ENCODE data around the gene CAMTA2.

Gene CAMTA2

GRCh38 chr17:4987767-4988567, 492 bp upstream of the CAMTA2 start:
- TF ChIP-seq SIN3A (IDR thresholded peaks at IDR 0.05; ENCODE audit: borderline replicate concordance, insufficient read depth, low read length) (no peak), TAF1 (IDR thresholded peaks at IDR 0.05; ENCODE audit: borderline replicate concordance, insufficient read depth, low read length) (no peak), POLR2AphosphoS5 (IDR thresholded peaks at IDR 0.05; ENCODE audit: low read depth, low read length) (no peak), FOXP2 (optimal IDR thresholded peaks at IDR 0.05; ENCODE audit: borderline replicate concordance, extremely low read depth, extremely low read length, insufficient read depth) (no peak)

- TF ChIP-seq FOXP2 (optimal IDR thresholded peaks at IDR 0.05; ENCODE audit: borderline replicate concordance, extremely low read depth, extremely low read length, insufficient read depth): no peak
- no peak for TF ChIP-seq POLR2AphosphoS5 (IDR thresholded peaks at IDR 0.05; ENCODE audit: low read depth, low read length)
- TF ChIP-seq, protein P1, sequence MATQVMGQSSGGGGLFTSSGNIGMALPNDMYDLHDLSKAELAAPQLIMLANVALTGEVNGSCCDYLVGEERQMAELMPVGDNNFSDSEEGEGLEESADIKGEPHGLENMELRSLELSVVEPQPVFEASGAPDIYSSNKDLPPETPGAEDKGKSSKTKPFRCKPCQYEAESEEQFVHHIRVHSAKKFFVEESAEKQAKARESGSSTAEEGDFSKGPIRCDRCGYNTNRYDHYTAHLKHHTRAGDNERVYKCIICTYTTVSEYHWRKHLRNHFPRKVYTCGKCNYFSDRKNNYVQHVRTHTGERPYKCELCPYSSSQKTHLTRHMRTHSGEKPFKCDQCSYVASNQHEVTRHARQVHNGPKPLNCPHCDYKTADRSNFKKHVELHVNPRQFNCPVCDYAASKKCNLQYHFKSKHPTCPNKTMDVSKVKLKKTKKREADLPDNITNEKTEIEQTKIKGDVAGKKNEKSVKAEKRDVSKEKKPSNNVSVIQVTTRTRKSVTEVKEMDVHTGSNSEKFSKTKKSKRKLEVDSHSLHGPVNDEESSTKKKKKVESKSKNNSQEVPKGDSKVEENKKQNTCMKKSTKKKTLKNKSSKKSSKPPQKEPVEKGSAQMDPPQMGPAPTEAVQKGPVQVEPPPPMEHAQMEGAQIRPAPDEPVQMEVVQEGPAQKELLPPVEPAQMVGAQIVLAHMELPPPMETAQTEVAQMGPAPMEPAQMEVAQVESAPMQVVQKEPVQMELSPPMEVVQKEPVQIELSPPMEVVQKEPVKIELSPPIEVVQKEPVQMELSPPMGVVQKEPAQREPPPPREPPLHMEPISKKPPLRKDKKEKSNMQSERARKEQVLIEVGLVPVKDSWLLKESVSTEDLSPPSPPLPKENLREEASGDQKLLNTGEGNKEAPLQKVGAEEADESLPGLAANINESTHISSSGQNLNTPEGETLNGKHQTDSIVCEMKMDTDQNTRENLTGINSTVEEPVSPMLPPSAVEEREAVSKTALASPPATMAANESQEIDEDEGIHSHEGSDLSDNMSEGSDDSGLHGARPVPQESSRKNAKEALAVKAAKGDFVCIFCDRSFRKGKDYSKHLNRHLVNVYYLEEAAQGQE (IDR thresholded peaks at IDR 0.05; ENCODE audit: insufficient read depth in 1 of 2, low read depth in 2 of 2, low read length in 2 of 2): no peak
- no peak for TF ChIP-seq SIN3A (IDR thresholded peaks at IDR 0.05; ENCODE audit: borderline replicate concordance, insufficient read depth, low read length)
Measured at GRCh38 chr17:4986403-4986802, 1.1 kb downstream of the CAMTA2 start.

GRCh38 chr17:4982305-4982704, 5.2 kb downstream of the CAMTA2 start:
- TF ChIP-seq POLR2AphosphoS5 (IDR thresholded peaks at IDR 0.05; ENCODE audit: low read depth, low read length) (no peak), TAF1 (IDR thresholded peaks at IDR 0.05; ENCODE audit: borderline replicate concordance, insufficient read depth, low read length) (no peak), SIN3A (IDR thresholded peaks at IDR 0.05; ENCODE audit: borderline replicate concordance, insufficient read depth, low read length) (no peak), FOXP2 (optimal IDR thresholded peaks at IDR 0.05; ENCODE audit: borderline replicate concordance, extremely low read depth, extremely low read length, insufficient read depth) (no peak)
- TF ChIP-seq, protein P1 (IDR thresholded peaks at IDR 0.05; ENCODE audit: insufficient read depth in 1 of 2, low read depth in 2 of 2, low read length in 2 of 2): no peak

DNA sequence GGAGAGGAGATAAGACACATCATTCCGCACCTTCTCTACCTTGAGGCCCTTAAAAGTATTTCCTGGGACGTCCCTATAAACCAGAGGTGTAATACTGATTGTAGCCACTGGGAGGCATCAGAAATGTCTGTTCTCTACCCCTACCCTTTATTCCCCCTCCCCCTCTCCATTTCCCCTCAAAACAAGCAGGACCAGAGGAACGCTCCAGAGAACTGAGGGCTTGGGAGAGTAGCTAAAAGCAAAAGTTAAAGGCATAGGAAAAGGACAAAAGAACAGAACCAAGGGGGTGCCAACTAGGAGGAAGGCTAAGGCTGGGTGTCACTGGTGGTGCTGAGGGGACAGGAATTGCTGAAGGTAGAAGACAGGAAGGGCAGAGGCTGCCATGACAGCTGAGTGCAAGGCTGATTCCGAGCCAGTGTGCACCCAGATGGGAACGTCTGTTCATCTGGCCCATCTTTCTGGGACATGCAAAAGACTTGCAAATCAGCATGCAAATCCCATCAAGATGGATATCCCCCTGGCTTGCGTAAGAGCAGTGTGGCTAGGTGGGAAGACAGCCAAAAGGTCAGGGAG, 6.7 kb downstream of the CAMTA2 start:
- no peak for TF ChIP-seq TAF1 (IDR thresholded peaks at IDR 0.05; ENCODE audit: borderline replicate concordance, insufficient read depth, low read length)
- no peak for TF ChIP-seq FOXP2 (optimal IDR thresholded peaks at IDR 0.05; ENCODE audit: borderline replicate concordance, extremely low read depth, extremely low read length, insufficient read depth)
- TF ChIP-seq SIN3A (IDR thresholded peaks at IDR 0.05; ENCODE audit: borderline replicate concordance, insufficient read depth, low read length): no peak
- TF ChIP-seq, protein P1 (IDR thresholded peaks at IDR 0.05; ENCODE audit: insufficient read depth in 1 of 2, low read depth in 2 of 2, low read length in 2 of 2): no peak
- no peak for TF ChIP-seq POLR2AphosphoS5 (IDR thresholded peaks at IDR 0.05; ENCODE audit: low read depth, low read length)

DNA sequence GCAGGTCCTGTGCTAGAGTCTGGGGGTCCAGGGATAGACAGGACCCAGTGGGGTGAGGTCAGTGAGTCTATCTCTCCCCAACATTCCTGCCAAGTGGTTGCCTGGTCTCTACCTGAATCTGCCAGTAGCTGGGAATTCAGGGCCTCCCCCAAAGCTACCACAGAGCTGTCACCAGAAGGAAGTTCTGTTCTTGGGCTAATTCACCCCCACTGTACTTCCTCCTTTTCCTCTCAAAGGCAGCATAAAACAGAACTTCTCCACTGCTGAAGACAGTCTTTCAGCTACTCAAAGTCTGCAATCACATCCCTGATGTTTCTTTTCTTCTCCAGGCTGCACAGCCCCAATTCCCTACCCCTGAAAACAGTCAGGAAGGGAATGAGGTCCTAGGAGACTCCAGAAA, 8.7 kb downstream of the CAMTA2 start:
- no peak for TF ChIP-seq TAF1 (IDR thresholded peaks at IDR 0.05; ENCODE audit: borderline replicate concordance, insufficient read depth, low read length)
- TF ChIP-seq, protein P1 (IDR thresholded peaks at IDR 0.05; ENCODE audit: insufficient read depth in 1 of 2, low read depth in 2 of 2, low read length in 2 of 2): no peak
- no peak for TF ChIP-seq SIN3A (IDR thresholded peaks at IDR 0.05; ENCODE audit: borderline replicate concordance, insufficient read depth, low read length)
- TF ChIP-seq POLR2AphosphoS5 (IDR thresholded peaks at IDR 0.05; ENCODE audit: low read depth, low read length): no peak
- no peak for TF ChIP-seq FOXP2 (optimal IDR thresholded peaks at IDR 0.05; ENCODE audit: borderline replicate concordance, extremely low read depth, extremely low read length, insufficient read depth)
